ENCODE measurements around the gene TRIM44.

TRIM44 gene

DNA sequence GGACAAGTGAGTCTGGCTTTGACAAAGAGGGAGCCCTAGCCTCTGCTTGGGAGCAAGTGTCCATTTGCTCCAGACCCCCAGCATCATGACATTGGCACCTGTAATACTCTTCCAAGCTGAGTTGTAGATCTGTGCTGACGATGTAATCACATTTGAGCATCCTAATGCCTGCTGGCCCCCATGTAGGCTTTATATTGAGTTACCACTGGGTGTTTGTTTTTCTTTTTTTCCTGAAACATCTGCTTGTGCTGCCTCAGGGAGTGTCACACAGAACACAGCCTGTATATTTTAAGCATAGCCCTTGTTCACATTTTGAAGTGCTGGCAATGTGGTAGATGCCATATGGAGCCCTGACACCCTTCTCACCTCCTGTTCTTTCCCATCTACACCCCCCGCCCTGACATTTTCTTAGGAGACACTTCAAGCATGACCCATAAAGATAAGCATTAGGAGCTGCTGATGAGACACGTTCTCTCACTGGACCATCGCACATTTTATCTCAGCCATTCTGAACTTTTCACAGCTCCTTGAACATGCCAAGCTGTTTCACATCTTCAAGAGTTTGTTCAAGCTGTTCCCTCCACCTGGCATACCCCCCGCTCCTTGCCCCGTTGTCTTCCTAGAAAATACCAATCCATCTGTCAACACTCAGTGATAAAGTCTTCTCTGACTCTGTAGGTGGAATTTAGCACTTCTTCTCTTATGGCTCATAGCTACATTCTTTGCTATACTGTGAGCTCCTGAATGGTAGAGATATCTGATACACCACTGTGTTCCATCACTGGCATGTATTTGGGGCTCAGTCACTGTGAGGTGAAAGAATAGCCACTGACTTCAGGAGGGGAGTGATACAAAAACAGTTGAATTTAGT is 128.7 kb downstream of the TRIM44 start:
- no peak for DNase-seq (ENCODE audit: low read depth)

- DNase-seq (ENCODE audit: low read depth): no peak
Observed at GRCh38 chr11:35792148-35792845, 129.7 kb downstream of the TRIM44 start.

DNA sequence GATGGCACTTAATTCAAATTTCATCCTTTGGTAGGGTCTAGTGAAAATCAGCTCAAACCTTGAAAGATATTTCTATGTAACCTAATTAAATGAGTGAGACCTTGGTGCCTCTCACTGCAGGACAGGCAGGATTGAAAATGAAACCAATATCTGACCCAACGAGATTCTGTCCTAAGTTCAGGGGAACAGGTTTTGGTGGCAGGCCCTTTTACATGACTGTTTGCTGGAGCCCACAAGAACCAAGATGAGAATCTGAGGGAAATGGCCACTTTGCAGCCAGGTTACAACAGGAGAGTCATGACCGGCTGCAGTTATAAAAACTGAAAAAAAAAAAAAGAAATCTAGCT is 130.2 kb downstream of the TRIM44 start:
- DNase-seq (ENCODE audit: low read depth): no peak

DNA sequence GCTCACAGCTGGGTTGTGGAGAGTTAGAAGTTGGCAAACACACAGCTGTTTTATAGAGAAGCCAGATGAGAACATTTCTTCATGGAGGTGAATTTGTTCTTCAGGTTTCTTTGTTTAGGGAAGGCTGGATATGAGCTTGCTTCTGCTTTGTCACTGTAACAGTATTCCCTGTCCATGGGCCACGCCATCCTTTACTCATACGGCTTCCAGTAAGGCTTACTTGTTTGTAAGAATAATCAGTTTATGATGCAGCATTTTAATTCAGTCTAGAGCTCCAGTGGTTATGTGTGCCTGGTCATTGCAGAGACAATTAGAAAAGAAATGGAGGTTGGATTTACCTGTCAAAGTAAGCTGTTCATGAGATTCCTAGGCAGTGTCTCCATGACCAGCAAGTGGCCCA is 131.8 kb downstream of the TRIM44 start:
- no peak for DNase-seq (ENCODE audit: low read depth)

DNA sequence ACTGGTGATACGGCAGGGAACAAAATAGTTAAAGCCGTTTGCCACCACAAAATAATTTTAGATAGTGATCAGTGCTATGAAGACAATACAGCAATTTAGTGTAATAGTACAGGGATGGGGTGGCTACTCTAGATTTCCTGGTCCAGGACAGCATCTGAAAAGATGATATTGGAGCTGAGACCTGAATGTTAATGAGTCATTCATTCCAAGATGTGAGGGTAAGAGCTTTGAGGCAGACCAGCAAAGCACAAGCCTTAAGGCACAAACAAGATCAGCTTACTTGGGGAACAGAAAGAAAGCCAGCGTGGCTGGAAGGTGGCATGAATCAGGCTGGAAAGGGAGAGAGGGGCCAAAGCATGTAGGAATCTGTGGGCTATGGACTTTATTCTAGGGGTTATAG is 132.3 kb downstream of the TRIM44 start:
- DNase-seq (ENCODE audit: low read depth): no peak

- DNase-seq (ENCODE audit: low read depth): no peak
Observed at GRCh38 chr11:35796562-35796961, 134.0 kb downstream of the TRIM44 start.

DNA sequence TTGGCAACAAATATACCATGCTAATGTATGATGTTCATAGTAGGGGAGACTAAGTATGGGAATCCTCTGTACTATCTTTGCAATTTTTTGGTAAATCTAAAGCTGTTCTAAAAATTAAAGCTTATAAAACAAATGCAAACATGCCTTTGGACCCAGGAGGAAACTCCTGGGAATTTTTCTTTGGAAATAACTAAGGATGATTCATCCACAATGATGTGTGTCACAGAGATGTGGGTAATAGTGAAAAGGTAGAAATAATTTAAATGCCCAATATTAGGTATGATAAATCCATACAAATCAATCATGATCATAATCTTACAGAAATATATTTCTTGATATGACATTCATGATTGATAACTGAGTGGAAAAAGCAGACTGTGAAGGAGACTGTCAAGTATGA is 135.8 kb downstream of the TRIM44 start:
- DNase-seq (ENCODE audit: low read depth): no peak

GRCh38 chr11:35798983-35799382 is 136.4 kb downstream of the TRIM44 start:
- DNase-seq (ENCODE audit: low read depth): no peak

GRCh38 chr11:35799655-35800054 is 137.1 kb downstream of the TRIM44 start:
- DNase-seq (ENCODE audit: low read depth): no peak

GRCh38 chr11:35800970-35801953 is 138.7 kb downstream of the TRIM44 start:
- DNase-seq (ENCODE audit: low read depth): no peak

DNA sequence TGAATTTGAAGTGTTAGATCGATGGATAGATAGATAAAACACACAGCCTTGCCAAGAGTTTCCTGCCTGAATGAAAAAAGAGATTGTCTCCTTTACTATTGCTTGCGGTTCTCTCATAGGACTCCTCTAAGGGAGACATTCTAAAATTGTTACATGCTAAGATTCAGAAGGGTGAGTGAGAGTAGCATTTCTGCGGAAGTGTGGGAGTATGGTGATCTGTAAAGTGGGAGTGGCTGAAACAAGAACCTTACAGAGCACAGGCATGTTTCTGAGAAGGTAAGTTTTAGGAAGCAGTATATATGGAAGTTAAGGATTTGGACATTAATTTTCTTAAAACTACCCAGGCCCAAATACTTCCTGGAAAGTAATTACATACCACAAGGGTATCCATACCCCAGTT is 139.6 kb downstream of the TRIM44 start:
- DNase-seq (ENCODE audit: low read depth): no peak

DNA sequence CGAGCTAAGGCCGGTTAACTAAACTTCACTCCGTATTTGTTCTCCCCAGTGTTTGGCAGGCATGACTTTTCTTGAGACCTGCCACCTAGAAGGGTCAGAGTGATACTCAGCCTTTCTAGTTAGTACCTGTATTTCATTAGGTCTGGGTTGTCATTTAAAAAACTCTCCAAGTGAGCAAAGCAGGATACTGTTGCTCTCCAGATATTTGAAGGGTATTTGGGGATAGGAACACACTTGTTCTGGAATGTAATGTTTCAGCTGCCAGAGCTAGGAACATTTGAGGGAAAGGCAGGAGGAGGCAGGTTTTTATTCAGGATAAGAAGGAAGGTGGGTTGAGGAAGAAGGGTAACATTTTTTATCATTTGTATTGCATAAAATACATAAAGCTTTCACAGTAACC is 140.1 kb downstream of the TRIM44 start:
- DNase-seq (ENCODE audit: low read depth): no peak

GRCh38 chr11:35803115-35803514 is 140.5 kb downstream of the TRIM44 start:
- DNase-seq (ENCODE audit: low read depth): no peak

DNA sequence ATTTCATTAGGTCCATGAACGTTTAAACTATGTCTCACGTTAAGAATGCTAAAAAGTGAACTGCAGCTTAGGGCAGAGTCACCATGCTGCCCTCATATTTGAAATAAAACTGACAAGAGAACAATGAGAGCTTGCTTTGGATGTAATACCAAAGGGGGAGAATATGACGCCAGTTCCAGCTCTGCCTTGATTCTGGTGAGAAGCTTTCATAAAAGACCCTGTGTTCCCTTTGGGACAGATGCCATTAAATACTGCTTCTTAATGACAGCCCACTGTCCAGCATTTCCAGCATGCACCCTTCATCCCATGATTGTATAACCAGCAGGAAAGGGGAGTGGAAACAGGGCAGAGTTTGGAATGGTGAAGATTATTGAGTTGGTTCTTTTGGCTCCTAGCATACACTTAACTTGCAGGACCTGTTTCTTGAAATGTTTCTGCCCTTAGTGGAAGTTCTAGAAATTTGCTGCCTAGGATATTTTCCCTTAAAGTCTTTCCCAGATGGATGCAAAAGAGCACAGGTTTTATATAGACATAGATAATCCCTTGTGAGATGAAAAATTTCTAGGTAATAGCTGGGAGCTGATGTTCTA is 142.0 kb downstream of the TRIM44 start:
- no peak for DNase-seq (ENCODE audit: low read depth)

- no peak for DNase-seq (ENCODE audit: low read depth)
Observed at GRCh38 chr11:35809561-35809960, 147.0 kb downstream of the TRIM44 start.

- no peak for DNase-seq (ENCODE audit: low read depth)
Observed at GRCh38 chr11:35810045-35810645, 147.6 kb downstream of the TRIM44 start.

- DNase-seq (ENCODE audit: low read depth): no peak
Observed at GRCh38 chr11:35811783-35812182, 149.2 kb downstream of the TRIM44 start.

DNA sequence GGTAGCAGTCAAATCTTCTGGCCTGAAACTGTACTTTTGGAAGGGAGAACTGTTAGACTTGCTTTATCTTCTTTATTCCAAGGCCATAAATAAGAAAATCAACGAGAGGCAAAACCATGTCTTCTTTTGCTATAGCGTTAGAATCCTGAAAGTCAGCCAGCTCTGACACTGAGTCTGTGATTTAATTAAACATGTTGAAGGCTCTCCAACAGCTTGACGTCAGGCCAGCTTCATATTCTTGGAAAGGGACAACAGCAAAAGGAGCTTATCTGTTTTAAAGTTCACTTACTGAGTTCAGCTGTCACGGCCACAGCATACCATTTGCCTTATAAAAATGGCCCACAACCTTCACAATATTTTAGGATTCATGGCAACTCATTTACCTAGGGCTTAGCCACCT is 150.3 kb downstream of the TRIM44 start:
- DNase-seq (ENCODE audit: low read depth): no peak

GRCh38 chr11:35814081-35814695 is 151.6 kb downstream of the TRIM44 start:
- DNase-seq (ENCODE audit: low read depth): no peak

GRCh38 chr11:35814720-35815305 is 152.2 kb downstream of the TRIM44 start:
- DNase-seq (ENCODE audit: low read depth): no peak
